ENCODE results near the gene PLOD2.

PLOD2 gene

DNA sequence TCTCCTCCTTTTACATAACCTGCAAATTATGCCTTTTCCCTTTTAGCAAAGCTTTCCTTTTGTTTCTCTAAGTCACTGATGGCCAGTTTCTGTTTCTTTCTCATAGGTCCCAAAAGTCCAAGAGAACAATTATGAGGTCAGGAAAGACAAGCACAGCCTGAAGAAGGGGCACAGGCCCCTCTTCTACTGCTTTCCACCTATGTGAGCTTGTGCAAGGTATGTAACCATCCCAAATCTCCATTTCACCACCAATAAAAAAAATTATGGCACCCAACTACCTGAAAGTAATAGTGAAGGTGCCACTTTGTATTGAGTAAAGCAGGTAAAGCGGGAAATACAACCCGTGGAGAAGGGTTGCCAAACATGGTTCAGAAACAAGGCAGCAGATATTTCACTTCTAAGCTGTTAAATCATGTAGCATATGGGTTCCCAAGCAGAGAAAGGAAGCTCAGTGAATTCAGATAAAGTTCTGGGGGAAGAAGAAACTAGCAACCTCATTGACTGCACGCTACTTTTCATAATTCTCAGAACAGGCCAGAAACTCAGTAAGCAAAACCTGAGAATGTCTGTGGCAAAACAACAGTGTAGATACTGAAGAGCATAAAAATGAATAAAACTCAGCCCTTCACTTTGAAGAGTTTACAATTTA is 4.2 kb downstream of the PLOD2 start:
- H3K27me3 ChIP-seq (replicated peaks; ENCODE audit: insufficient read depth, low read length) = no peaks in the 10 kb centered on the region
- peak overlapping the region; percentile 14; the same call in 1 of the 2 replicates for H3K9ac ChIP-seq (ENCODE audit: low read length)
- H3K9me3 ChIP-seq (replicated peaks; ENCODE audit: insufficient read depth, low read length) = no peaks in the 10 kb centered on the region
- no peaks in the 10 kb centered on the region for H4K20me1 ChIP-seq (ENCODE audit: insufficient read depth, low read length)
- peak overlapping the region; percentile 79 for H3K4me2 ChIP-seq (ENCODE audit: low read depth, low read length)
- H3K79me2 ChIP-seq (ENCODE audit: low read length) = peaks cover 34% of the 10 kb centered on the region
- TF ChIP-seq EZH2 (optimal IDR thresholded peaks at IDR 0.05; ENCODE audit: low read depth, low read length) (no peak), EZH2phosphoT487 (IDR thresholded peaks at IDR 0.05; ENCODE audit: low read length) (no peak)
- TF ChIP-seq, protein P1, sequence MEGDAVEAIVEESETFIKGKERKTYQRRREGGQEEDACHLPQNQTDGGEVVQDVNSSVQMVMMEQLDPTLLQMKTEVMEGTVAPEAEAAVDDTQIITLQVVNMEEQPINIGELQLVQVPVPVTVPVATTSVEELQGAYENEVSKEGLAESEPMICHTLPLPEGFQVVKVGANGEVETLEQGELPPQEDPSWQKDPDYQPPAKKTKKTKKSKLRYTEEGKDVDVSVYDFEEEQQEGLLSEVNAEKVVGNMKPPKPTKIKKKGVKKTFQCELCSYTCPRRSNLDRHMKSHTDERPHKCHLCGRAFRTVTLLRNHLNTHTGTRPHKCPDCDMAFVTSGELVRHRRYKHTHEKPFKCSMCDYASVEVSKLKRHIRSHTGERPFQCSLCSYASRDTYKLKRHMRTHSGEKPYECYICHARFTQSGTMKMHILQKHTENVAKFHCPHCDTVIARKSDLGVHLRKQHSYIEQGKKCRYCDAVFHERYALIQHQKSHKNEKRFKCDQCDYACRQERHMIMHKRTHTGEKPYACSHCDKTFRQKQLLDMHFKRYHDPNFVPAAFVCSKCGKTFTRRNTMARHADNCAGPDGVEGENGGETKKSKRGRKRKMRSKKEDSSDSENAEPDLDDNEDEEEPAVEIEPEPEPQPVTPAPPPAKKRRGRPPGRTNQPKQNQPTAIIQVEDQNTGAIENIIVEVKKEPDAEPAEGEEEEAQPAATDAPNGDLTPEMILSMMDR (IDR thresholded peaks at IDR 0.05; ENCODE audit: low read length) = no peak
- peak overlapping the region; percentile 42; the same call in 1 of the 2 replicates for H3K27ac ChIP-seq (ENCODE audit: low read length)
- H2AFZ ChIP-seq (ENCODE audit: low read length) = peak overlapping the region; percentile 35
- H3F3A ChIP-seq (ENCODE audit: insufficient read depth, low read length) = peaks cover 14% of the 10 kb centered on the region; the same call in 1 of the 2 replicates
- peak; percentile 23 for DNase-seq
- H3K4me3 ChIP-seq (ENCODE audit: low read length) = peak overlapping the region; percentile 23; the same call in 1 of the 2 replicates
- peaks cover 12% of the 10 kb centered on the region for H3K4me1 ChIP-seq (ENCODE audit: low read length)
- H3K36me3 ChIP-seq (replicated peaks; ENCODE audit: insufficient read depth, low read length) = no peaks in the 10 kb centered on the region
- no peaks in the 10 kb centered on the region for H3K9me2 ChIP-seq (replicated peaks; ENCODE audit: insufficient read depth, low read length)

DNA sequence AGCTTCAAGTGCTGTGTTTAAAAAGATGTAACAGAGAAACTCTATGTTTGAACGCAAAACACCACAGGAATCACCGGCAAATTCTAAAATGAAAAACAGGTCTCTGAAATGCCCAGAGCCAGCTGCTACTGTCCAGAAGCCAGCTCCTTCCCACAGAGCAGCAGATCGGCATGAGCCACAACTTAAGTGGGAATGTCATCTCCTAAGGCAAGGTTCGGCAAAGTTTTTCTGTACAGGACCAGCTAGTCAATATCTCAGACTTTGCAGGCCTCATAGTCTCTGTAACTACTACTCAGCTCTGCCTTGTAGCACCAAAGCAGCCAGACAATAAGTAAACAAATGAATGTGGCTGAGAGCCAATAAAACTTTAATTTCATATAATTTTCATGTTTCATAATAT is 4.9 kb downstream of the PLOD2 start:
- TF ChIP-seq EZH2phosphoT487 (IDR thresholded peaks at IDR 0.05; ENCODE audit: low read length) (no peak), EZH2 (optimal IDR thresholded peaks at IDR 0.05; ENCODE audit: low read depth, low read length) (no peak)
- TF ChIP-seq, protein P1 (IDR thresholded peaks at IDR 0.05; ENCODE audit: low read length) = no peak
- Histone ChIP-seq H2AFZ (ENCODE audit: low read length) (no peak overlapping the region), H3K9me3 (replicated peaks; ENCODE audit: insufficient read depth, low read length) (no peaks in the 10 kb centered on the region), H3K4me1 (ENCODE audit: low read length) (peaks cover 12% of the 10 kb centered on the region), H3F3A (ENCODE audit: insufficient read depth, low read length) (peaks cover 14% of the 10 kb centered on the region; the same call in 1 of the 2 replicates), H4K20me1 (ENCODE audit: insufficient read depth, low read length) (no peaks in the 10 kb centered on the region), H3K4me3 (ENCODE audit: low read length) (no peak overlapping the region), H3K9me2 (replicated peaks; ENCODE audit: insufficient read depth, low read length) (no peaks in the 10 kb centered on the region), H3K79me2 (ENCODE audit: low read length) (peaks cover 34% of the 10 kb centered on the region), H3K9ac (ENCODE audit: low read length) (no peak overlapping the region), H3K27ac (ENCODE audit: low read length) (no peak overlapping the region), H3K36me3 (replicated peaks; ENCODE audit: insufficient read depth, low read length) (no peaks in the 10 kb centered on the region), H3K27me3 (replicated peaks; ENCODE audit: insufficient read depth, low read length) (no peaks in the 10 kb centered on the region), H3K4me2 (ENCODE audit: low read depth, low read length) (peak overlapping the region; percentile 79; the same call in 1 of the 2 replicates)
- no peak for DNase-seq

DNA sequence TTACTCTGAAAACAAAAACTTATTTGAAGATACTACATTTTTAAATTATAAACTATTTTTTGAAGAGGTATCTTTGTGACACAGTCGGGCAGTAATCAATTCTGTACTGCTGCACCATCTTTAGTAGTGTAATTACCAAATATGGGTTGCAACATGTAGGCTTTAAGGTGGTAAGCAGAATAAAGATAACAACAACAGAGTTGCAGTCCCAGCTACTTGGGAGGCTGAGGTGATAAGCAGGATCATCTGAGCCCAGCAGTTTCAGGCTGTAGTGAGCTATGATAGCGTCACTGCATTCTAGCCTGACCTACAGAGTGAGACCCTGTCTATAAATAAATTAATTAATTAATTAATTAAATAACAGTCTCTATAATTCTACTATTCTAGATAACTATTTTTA is 6.0 kb downstream of the PLOD2 start:
- no peak for DNase-seq
- peaks cover 12% of the 10 kb centered on the region for H3K4me1 ChIP-seq (ENCODE audit: low read length)
- H2AFZ ChIP-seq (ENCODE audit: low read length) = no peak overlapping the region
- no peaks in the 10 kb centered on the region for H3K27me3 ChIP-seq (replicated peaks; ENCODE audit: insufficient read depth, low read length)
- TF ChIP-seq EZH2 (optimal IDR thresholded peaks at IDR 0.05; ENCODE audit: low read depth, low read length) = no peak
- TF ChIP-seq, protein P1 (IDR thresholded peaks at IDR 0.05; ENCODE audit: low read length) = no peak
- H3K9ac ChIP-seq (ENCODE audit: low read length) = no peak overlapping the region
- no peak overlapping the region for H3K4me2 ChIP-seq (ENCODE audit: low read depth, low read length)
- no peak overlapping the region for H3K27ac ChIP-seq (ENCODE audit: low read length)
- H3K9me3 ChIP-seq (replicated peaks; ENCODE audit: insufficient read depth, low read length) = no peaks in the 10 kb centered on the region
- H3F3A ChIP-seq (ENCODE audit: insufficient read depth, low read length) = peaks cover 7% of the 10 kb centered on the region; the same call in 1 of the 2 replicates
- H3K36me3 ChIP-seq (replicated peaks; ENCODE audit: insufficient read depth, low read length) = no peaks in the 10 kb centered on the region
- peaks cover 34% of the 10 kb centered on the region for H3K79me2 ChIP-seq (ENCODE audit: low read length)
- H3K4me3 ChIP-seq (ENCODE audit: low read length) = no peak overlapping the region
- H4K20me1 ChIP-seq (ENCODE audit: insufficient read depth, low read length) = no peaks in the 10 kb centered on the region
- H3K9me2 ChIP-seq (replicated peaks; ENCODE audit: insufficient read depth, low read length) = no peaks in the 10 kb centered on the region
